HG03095 (cell line): ENCODE measurements around the gene YIPF5.

Source experiments
- ATAC-seq: cut with Tn5 transposase; IDR thresholded peaks from one replicate; pipeline ENCODE4 v1.9.1; 2021; ENCODE audit warnings: moderate library complexity; ENCODE audit not compliant: unreplicated experiment

YIPF5 gene

GRCh38 chr5:144128844-144129243, 41.6 kb downstream of the YIPF5 start:
- ATAC-seq = no peak

- no peak for ATAC-seq
These were observed 43.8 kb downstream of the YIPF5 start for GRCh38 chr5:144126707-144127106.

GRCh38 chr5:144125163-144125726, 45.2 kb downstream of the YIPF5 start:
- no peak for ATAC-seq

DNA sequence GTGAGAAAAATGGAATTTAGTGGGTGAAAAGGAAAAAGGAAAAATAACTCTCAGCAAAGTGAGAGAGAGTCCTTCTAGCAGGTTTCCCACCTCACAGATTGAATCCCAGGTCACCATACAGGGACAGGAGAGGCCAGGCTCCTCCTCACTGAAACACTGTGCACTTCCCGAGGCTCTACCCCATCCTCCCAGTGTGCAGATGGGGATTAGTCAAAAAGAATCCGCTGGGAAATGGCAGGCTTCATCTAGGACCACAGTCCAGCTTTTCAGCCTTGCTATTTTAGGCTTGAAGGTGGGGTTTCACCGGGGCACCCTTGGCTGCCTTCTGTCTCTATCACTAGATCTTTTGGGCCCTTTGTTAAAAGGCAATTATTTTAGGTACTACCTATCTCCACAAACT, 47.8 kb downstream of the YIPF5 start:
- ATAC-seq = no peak

- ATAC-seq = no peak
These were observed 48.4 kb downstream of the YIPF5 start for GRCh38 chr5:144122081-144122480.

GRCh38 chr5:144121577-144121976, 48.9 kb downstream of the YIPF5 start:
- ATAC-seq = no peak

DNA sequence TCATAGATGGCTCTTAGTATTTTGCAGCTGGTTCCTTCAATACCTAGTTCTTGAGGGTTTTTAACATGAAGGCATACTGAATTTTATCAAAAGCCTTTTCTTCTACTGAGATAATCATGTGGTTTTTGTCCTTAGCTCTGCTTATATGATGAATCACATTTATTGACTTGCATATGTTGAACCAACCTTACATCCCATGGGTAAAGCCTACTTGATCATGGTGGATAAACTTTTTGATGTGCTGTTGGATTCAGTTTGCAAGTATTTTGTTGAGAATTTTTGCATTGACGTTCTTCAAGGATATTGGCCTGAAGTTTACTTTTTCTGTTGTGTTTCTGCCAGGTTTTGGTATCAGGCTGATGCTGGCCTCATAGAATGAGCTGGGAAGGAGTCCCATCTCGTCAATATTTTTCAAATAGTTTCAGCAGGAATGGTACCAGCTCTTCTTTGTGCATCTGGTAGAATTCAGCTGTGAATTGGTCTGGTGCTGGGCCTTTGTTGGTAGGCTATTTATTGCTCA, 49.7 kb downstream of the YIPF5 start:
- ATAC-seq = no peak

DNA sequence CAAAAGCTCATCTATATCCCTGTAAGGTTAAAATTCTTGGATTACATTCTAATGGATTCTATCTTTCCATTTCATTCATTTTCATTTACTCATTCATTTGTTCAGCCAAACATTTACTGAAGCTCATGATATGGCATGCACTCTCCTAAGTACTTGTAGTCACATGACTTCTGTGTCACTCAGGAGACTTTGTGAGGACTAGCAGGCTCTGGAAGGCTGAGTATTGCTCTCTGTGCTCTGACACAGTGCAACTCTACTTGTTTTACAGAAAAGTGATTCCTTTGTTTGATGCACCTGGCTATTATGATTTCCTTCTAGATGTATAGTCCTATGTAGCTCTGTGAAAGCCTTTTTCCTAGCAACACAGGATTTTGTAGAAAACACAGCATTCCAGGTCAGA, 53.0 kb downstream of the YIPF5 start:
- no peak for ATAC-seq

GRCh38 chr5:144114571-144114970, 55.9 kb downstream of the YIPF5 start:
- ATAC-seq = no peak
